HepG2 (cell line): ENCODE measurements around the gene RB1. TPM values are rescaled to one million over a fixed set of nuclear protein-coding genes. Genes with fewer than 3 reads are reported as not detected.
A peak's percentile ranks its signal among the peaks of the same experiment; 100 is the strongest.

Experiments used
- ATAC-seq: fragments of 200-7000 bp; cut with Tn5 transposase; 3 replicates; pipeline ENCODE4 v1.9.1; 2020; ENCODE audit warnings: mild to moderate bottlenecking, moderate library complexity
- BruUV-seq: library from RNA; stranded (reverse); fragments of 400-500 nt; replicated peaks from 2 replicates; lab custom pipeline; 2021; lab: Mats Ljungman, UMichigan
- CTCF ChIA-PET: fragments of 300-600 bp; formaldehyde crosslinking; extraction: SDS; loops from one replicate; lab custom pipeline; 2021; ENCODE audit warnings: low total read pairs, inconsistent platforms, low intra/inter-chr PET ratio; lab: Yijun Ruan, JAX
- POLR2A ChIA-PET: fragments of 350-600 bp; sonication (Branson Sonifier 250); formaldehyde crosslinking; loops from one replicate; lab custom pipeline; 2020; ENCODE audit warnings: antibody characterized with exemption, inconsistent platforms; lab: Yijun Ruan, JAX
- DNase-seq: peaks from one replicate; pipeline ENCODE4 v3.0.0-alpha.2; 2015; ENCODE audit warnings: low spot score
- FAIRE-seq: peaks from 3 replicates; lab custom pipeline; 2011; peaks lifted over from hg19 to GRCh38; lab: Jason Lieb, UNC
- H2AFZ ChIP-seq: one replicate; pipeline ENCODE4 v1.6.1; 2011; ENCODE audit warnings: low read length, inconsistent platforms
- H3K27ac ChIP-seq: fragments of 300-600 bp; 3 replicates; pipeline ENCODE4 v1.8.0; 2011; ENCODE audit warnings: mixed run types, mild to moderate bottlenecking, mixed read lengths, low read length, inconsistent platforms; ENCODE audit not compliant: insufficient read depth; ENCODE audit errors: extremely low read length
- H3K27me3 ChIP-seq, 2 experiments: fragments of 200-600 bp in 1 of 2; 2 replicates in 1 of 2; 3 replicates in 1 of 2; pipeline versions ENCODE4 v1.6.0 to v1.8.0; 2011; ENCODE audit warnings: low read length in 2 of 2, mild to moderate bottlenecking in 2 of 2, moderate library complexity in 2 of 2, inconsistent platforms in 1 of 2; ENCODE audit not compliant: insufficient read depth in 2 of 2, control insufficient read depth in 1 of 2
- H3K36me3 ChIP-seq, 2 experiments: fragments of 200-600 bp in 1 of 2; replicated peaks in 1 of 2; 2 replicates in 1 of 2; 3 replicates in 1 of 2; pipeline versions ENCODE4 v1.5.1 to v1.8.0; 2011; ENCODE audit warnings: low read length in 2 of 2, inconsistent platforms in 1 of 2; ENCODE audit not compliant: insufficient read depth in 2 of 2, control insufficient read depth in 1 of 2
- H3K4me1 ChIP-seq: 2 replicates; pipeline ENCODE4 v1.5.1; 2012; ENCODE audit warnings: low read length, inconsistent platforms; ENCODE audit not compliant: insufficient read depth
- H3K4me2 ChIP-seq: 2 replicates; pipeline ENCODE4 v1.6.0; 2011; ENCODE audit warnings: low read depth, low read length, inconsistent platforms
- H3K4me3 ChIP-seq, 3 experiments: fragments of 200-600 bp in 1 of 3; sonication (generic), shearing (Covaris generic) in 1 of 3; replicated peaks in 1 of 3; 2 replicates each; pipeline ENCODE4 v1.5.1; 2011 to 2016; ENCODE audit warnings: low read length in 3 of 3, inconsistent platforms in 2 of 3, low read depth in 2 of 3, mild to moderate bottlenecking in 2 of 3, control low read depth in 1 of 3, mixed read lengths in 1 of 3; ENCODE audit not compliant: insufficient read depth in 1 of 3
- H3K79me2 ChIP-seq: one replicate; pipeline ENCODE4 v1.6.1; 2011; ENCODE audit warnings: low read length, inconsistent platforms; ENCODE audit not compliant: insufficient read depth
- H3K9ac ChIP-seq: 2 replicates; pipeline ENCODE4 v1.6.0; 2011; ENCODE audit warnings: mild to moderate bottlenecking, low read depth, low read length, inconsistent platforms; ENCODE audit not compliant: insufficient read depth
- H3K9me3 ChIP-seq: 2 replicates; pipeline ENCODE4 v1.5.1; 2012; ENCODE audit warnings: mild to moderate bottlenecking, low read length
- H4K20me1 ChIP-seq: 2 replicates; pipeline ENCODE4 v1.6.0; 2011; ENCODE audit warnings: inconsistent platforms, mild to moderate bottlenecking, low read length, moderate library complexity; ENCODE audit not compliant: insufficient read depth
- ATAD3A ChIP-seq: sonication (generic); formaldehyde crosslinking; IDR thresholded peaks from 2 replicates; pipeline ENCODE4 v1.4.0; 2020; ENCODE audit warnings: missing genetic modification reagents
- CSRNP1 ChIP-seq: sonication (generic); formaldehyde crosslinking; IDR thresholded peaks from 2 replicates; pipeline ENCODE4 v1.8.1; 2023; ENCODE audit warnings: mild to moderate bottlenecking, missing genetic modification reagents
- FOXA3 ChIP-seq: IDR thresholded peaks from 2 replicates; pipeline ENCODE4 v1.6.1; 2016; ENCODE audit warnings: missing genetic modification reagents, missing compliant biosample characterization
- HNRNPK ChIP-seq: fragments of 200-400 bp; formaldehyde crosslinking; IDR thresholded peaks from 2 replicates; pipeline ENCODE4 v1.6.1; 2018; ENCODE audit warnings: low read length, low read depth, moderate library complexity, mild to moderate bottlenecking; ENCODE audit not compliant: poor library complexity, severe bottlenecking
- MED8 ChIP-seq: sonication (generic); formaldehyde crosslinking; IDR thresholded peaks from 2 replicates; pipeline ENCODE4 v1.8.1; 2023; ENCODE audit warnings: mild to moderate bottlenecking, missing genetic modification reagents; ENCODE audit not compliant: insufficient replicate concordance
- SMAD3 ChIP-seq: sonication (generic); formaldehyde crosslinking; IDR thresholded peaks from 2 replicates; pipeline ENCODE4 v1.4.0; 2020; ENCODE audit warnings: missing genetic modification reagents
- ZNF501 ChIP-seq: sonication (generic); formaldehyde crosslinking; IDR thresholded peaks from 2 replicates; pipeline ENCODE4 v1.5.1; 2020; ENCODE audit warnings: mild to moderate bottlenecking, moderate library complexity, missing genetic modification reagents
- WGBS: methylation state at CpG from one replicate; pipeline ENCODE4 v1.1.6; 2017; ENCODE audit warnings: low lambda C conversion rate; 5-methylcytosine and 5-hydroxymethylcytosine counted together
- in situ Hi-C: cut with HindIII; loops from 2 replicates; pipeline ENCODE4 v1.10.0; 2017; ENCODE audit warnings: low pct_unique_long_range_greater_than_20kb; ENCODE audit not compliant: extremely low pct_ligation_motif_present
- intact Hi-C: fragments of 100-400 bp; cut with micrococcal nuclease; formaldehyde crosslinking; loops from one replicate; pipeline ENCODE4 v1.10.0; 2022; ENCODE audit not compliant: unreplicated experiment
- polyA plus RNA-seq, 8 experiments: library from polyadenylated mRNA; depleted of rRNA in 3 of 8; stranded (reverse) in 7 of 8; unstranded in 1 of 8; fragments of >200 nt; fragmentation: Illumina TruSeq in 4 of 8; extraction: Trizol in 4 of 8; gene quantifications; 2 replicates each; pipeline versions ENCODE4 v1.2.1 to v1.2.3, GENCODE V29; 2011 to 2016; ENCODE audit warnings: low read depth in 4 of 8, missing spikeins in 1 of 8, mixed read lengths in 1 of 8; ENCODE audit not compliant: insufficient read depth in 1 of 8
- total RNA-seq, 5 experiments: library from RNA; depleted of rRNA; stranded (reverse); fragments of >200 nt; fragmentation: Illumina TruSeq; extraction: Trizol; gene quantifications; 2 replicates each; pipeline ENCODE4 v1.2.3, GENCODE V29; 2016; ENCODE audit warnings: low read depth in 1 of 5

The RB1 gene
- total and polyA plus RNA-seq, 2 of the 13 experiments (the other 11 are each of a cell fraction or from before 2014, with no cell fraction given), result 15.6 to 23.7 TPM

DNA sequence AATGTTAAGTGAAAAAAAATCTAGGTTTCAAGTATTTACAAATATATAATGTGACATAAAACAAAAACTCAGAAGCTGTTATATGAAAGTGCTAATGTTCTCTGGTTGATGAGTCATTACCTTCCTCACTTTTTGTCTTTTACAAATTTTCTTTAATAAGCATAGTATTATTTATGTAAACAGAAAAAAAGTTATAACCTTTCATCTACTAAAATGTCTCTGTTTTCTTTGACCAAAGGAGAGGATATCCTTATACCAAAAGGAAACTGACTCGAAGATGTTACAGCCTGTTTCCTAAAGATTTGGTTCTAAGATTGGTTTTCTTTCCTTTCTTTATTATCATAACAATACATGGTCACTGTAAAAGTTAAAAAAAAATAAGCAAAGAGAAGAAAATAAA is 191.3 kb downstream of the RB1 start (continued):
- no peak for TF ChIP-seq SMAD3 (CRISPR knock-in tag)
- no peak for TF ChIP-seq MED8 (CRISPR knock-in tag)
- no peak for TF ChIP-seq ZNF501 (CRISPR knock-in tag)
- no peak for TF ChIP-seq ATAD3A (CRISPR knock-in tag)
- TF ChIP-seq FOXA3 (CRISPR knock-in tag), result no peak

DNA sequence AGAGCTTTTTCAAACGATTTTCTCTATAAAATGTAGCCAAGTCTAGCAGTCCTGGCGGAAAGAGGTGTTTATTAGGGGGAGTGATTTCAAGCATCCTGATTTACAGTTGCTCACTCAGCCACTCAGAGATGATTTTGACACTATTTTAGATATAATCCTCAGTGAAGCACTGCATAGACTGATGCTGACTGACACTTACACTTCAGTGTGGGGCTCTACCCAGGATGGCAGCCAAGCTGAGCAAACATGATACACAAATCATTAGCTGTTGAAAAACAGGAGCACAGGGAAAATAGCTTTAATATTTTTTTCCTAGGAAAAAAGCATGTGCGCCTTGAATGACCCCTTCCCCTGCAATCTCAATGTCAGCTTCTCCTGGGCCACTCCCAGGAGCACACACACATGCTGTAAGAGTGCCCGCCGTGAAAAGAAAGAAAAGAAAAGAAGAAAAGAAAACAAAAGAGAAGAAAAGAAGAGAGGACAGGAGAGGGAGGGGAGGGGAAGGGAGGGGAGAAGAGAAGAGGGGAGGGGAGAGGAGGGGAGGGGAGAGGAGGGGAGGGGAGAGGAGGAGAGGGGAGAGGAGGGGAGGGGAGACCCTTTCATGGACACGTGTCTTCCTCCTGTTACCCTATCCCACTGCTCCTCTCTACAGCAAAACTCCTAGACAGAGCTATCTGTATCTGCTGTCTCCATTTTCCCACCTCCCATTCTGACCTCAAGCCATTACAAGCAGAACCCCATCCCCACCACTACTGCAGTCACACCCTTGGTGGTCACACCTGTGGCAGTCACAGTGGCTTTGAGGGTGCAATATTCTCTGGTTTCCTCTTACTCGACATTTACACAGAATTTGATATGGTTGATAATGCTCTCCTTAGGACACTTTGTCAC is 193.0 kb downstream of the RB1 start:
- WGBS, result 82% methylated on average over 7 of the region's 7 CpGs
- BruUV-seq, result no TSS peak
- CTCF ChIA-PET, result no interaction called here
- FAIRE-seq (no peak), DNase-seq (no peak), ATAC-seq (no peak)
- no peak overlapping the region for H3K4me3 ChIP-seq
- in situ Hi-C loops (no loop called here), intact Hi-C loops (no loop called here)
- TF ChIP-seq CSRNP1 (CRISPR knock-in tag) (no peak), HNRNPK (peak; percentile 85)
- H2AFZ ChIP-seq, result no peak overlapping the region
- peaks cover 23% of the 10 kb centered on the region for H3K4me1 ChIP-seq
- no peak overlapping the region for H3K27ac ChIP-seq
- H4K20me1 ChIP-seq, result no peaks in the 10 kb centered on the region
- H3K9ac ChIP-seq, result no peak overlapping the region
- no peaks in the 10 kb centered on the region for H3K9me3 ChIP-seq
- no peaks in the 10 kb centered on the region for H3K36me3 ChIP-seq
- no peak overlapping the region for H3K4me2 ChIP-seq
- POLR2A ChIA-PET, result no interaction called here
- no peaks in the 10 kb centered on the region for H3K27me3 ChIP-seq
- H3K79me2 ChIP-seq, result no peaks in the 10 kb centered on the region
